ENCODE data around the gene ITFG1. TPM values are rescaled to one million over a fixed set of nuclear protein-coding genes. Genes with fewer than 3 reads are reported as not detected.

ITFG1 gene
- total RNA-seq, 6 experiments from 2014 or later = 29.9 to 43.8 (median 39.2) TPM

- no peaks in the 10 kb centered on the region for H3K9me3 ChIP-seq
- no peaks in the 10 kb centered on the region for H3K27me3 ChIP-seq
- H3K27ac ChIP-seq = no peak overlapping the region
- no peak for TF ChIP-seq CTCF (IDR thresholded peaks at IDR 0.05)
- no peak for TF ChIP-seq POLR2A (IDR thresholded peaks at IDR 0.05)
- intact Hi-C loops (cut with DNase I) = no loop called here
- no peak overlapping the region for H3K4me3 ChIP-seq
- H3K36me3 ChIP-seq = no peaks in the 10 kb centered on the region
- no peak for ATAC-seq
- no peak for DNase-seq
- H3K4me1 ChIP-seq = no peaks in the 10 kb centered on the region
These were observed 219.8 kb downstream of the ITFG1 start for GRCh38 chr16:47241061-47241460.

- no peak for ATAC-seq
- Histone ChIP-seq H3K27ac (no peak overlapping the region), H3K4me3 (no peak overlapping the region), H3K27me3 (no peaks in the 10 kb centered on the region), H3K4me1 (no peaks in the 10 kb centered on the region), H3K9me3 (no peaks in the 10 kb centered on the region), H3K36me3 (no peaks in the 10 kb centered on the region)
- intact Hi-C loops (cut with DNase I) = no loop called here
- TF ChIP-seq CTCF (IDR thresholded peaks at IDR 0.05) (no peak), POLR2A (IDR thresholded peaks at IDR 0.05) (no peak)
- no peak for DNase-seq
- WGBS (ENCODE audit: insufficient coverage, low coverage, low lambda C conversion rate, missing lambda C conversion rate) = 93% methylated on average over 6 of the region's 6 CpGs
These were observed 224.1 kb downstream of the ITFG1 start for GRCh38 chr16:47236716-47237115.

GRCh38 chr16:47230296-47230695 is 230.6 kb downstream of the ITFG1 start:
- Histone ChIP-seq H3K4me1 (no peaks in the 10 kb centered on the region), H3K27ac (no peak overlapping the region), H3K9me3 (no peaks in the 10 kb centered on the region), H3K36me3 (no peaks in the 10 kb centered on the region), H3K27me3 (no peaks in the 10 kb centered on the region), H3K4me3 (no peak overlapping the region)
- ATAC-seq = no peak
- TF ChIP-seq POLR2A (IDR thresholded peaks at IDR 0.05) (no peak), CTCF (IDR thresholded peaks at IDR 0.05) (no peak)
- intact Hi-C loops (cut with DNase I) = no loop called here
- WGBS (ENCODE audit: insufficient coverage, low coverage, low lambda C conversion rate, missing lambda C conversion rate) = 92% methylated on average over 5 of the region's 6 CpGs
- no peak for DNase-seq

GRCh38 chr16:47229053-47230050 is 231.5 kb downstream of the ITFG1 start:
- 83% methylated on average over 7 of the region's 7 CpGs for WGBS (ENCODE audit: insufficient coverage, low coverage, low lambda C conversion rate, missing lambda C conversion rate)
- no peaks in the 10 kb centered on the region for H3K36me3 ChIP-seq
- H3K27ac ChIP-seq = no peak overlapping the region
- no peaks in the 10 kb centered on the region for H3K9me3 ChIP-seq
- H3K27me3 ChIP-seq = no peaks in the 10 kb centered on the region
- intact Hi-C loops (cut with DNase I) = no loop called here
- DNase-seq (no peak), ATAC-seq (no peak)
- H3K4me3 ChIP-seq = no peak overlapping the region
- no peaks in the 10 kb centered on the region for H3K4me1 ChIP-seq
- TF ChIP-seq POLR2A (IDR thresholded peaks at IDR 0.05) = no peak
- TF ChIP-seq CTCF (IDR thresholded peaks at IDR 0.05) = no peak

Data from right lobe of liver (tissue), 6 donors.